OCI-LY1 (cell line): ENCODE data around the gene GNAZ.

Experiments
- EZH2 ChIP-seq: fragments of 200-600 bp; sonication (generic), shearing (Covaris generic); IDR thresholded peaks from 2 replicates; pipeline ENCODE4 v1.8.0; 2017; ENCODE audit warnings: borderline replicate concordance, mixed run types, mild to moderate bottlenecking, antibody characterized with exemption, low read length, moderate library complexity, mixed read lengths
- TF ChIP-seq, protein P1 (sequence below): fragments of 200-600 bp; sonication (generic), shearing (Covaris generic); IDR thresholded peaks from 2 replicates; pipeline ENCODE4 v1.5.1; 2017; ENCODE audit warnings: mild to moderate bottlenecking, antibody characterized with exemption, low read length, moderate library complexity, mixed read lengths

DNA sequence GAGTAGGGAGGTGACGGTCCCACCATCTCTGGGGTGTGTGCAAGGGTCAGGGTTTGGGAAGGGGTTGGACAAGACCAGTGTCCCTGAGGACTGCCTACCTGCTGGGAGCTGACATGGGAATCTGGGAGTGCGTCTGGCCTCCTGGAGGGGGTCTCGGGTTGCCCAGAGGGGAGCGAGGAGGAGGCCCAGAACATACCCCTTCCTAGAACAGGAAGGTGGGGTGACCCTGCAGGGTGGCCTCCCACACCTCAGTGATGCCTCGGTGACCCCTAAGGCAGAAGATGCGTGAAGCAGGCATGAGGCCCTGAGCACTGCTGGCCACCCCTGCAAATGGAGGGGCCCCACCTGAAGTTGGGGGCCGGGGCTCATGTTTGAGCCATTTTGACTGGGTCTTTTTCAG, 45.0 kb downstream of the GNAZ start:
- TF ChIP-seq, protein P1, sequence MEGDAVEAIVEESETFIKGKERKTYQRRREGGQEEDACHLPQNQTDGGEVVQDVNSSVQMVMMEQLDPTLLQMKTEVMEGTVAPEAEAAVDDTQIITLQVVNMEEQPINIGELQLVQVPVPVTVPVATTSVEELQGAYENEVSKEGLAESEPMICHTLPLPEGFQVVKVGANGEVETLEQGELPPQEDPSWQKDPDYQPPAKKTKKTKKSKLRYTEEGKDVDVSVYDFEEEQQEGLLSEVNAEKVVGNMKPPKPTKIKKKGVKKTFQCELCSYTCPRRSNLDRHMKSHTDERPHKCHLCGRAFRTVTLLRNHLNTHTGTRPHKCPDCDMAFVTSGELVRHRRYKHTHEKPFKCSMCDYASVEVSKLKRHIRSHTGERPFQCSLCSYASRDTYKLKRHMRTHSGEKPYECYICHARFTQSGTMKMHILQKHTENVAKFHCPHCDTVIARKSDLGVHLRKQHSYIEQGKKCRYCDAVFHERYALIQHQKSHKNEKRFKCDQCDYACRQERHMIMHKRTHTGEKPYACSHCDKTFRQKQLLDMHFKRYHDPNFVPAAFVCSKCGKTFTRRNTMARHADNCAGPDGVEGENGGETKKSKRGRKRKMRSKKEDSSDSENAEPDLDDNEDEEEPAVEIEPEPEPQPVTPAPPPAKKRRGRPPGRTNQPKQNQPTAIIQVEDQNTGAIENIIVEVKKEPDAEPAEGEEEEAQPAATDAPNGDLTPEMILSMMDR: no peak
- TF ChIP-seq EZH2: no peak
